Loucy (cell line): ENCODE data around the gene PCDHGA2.

ENCODE experiments used
- EZH2phosphoT487 ChIP-seq: fragments of 200-600 bp; IDR thresholded peaks from 2 replicates; pipeline ENCODE4 v1.6.1; 2018; ENCODE audit warnings: antibody characterized with exemption, mild to moderate bottlenecking, moderate library complexity, borderline replicate concordance
- TF ChIP-seq, protein P1 (sequence below): fragments of 200-600 bp; sonication (generic); conservative IDR thresholded peaks from 2 replicates; pipeline ENCODE4 v1.5.1; 2014; ENCODE audit warnings: mild to moderate bottlenecking, antibody characterized with exemption, low read length

DNA sequence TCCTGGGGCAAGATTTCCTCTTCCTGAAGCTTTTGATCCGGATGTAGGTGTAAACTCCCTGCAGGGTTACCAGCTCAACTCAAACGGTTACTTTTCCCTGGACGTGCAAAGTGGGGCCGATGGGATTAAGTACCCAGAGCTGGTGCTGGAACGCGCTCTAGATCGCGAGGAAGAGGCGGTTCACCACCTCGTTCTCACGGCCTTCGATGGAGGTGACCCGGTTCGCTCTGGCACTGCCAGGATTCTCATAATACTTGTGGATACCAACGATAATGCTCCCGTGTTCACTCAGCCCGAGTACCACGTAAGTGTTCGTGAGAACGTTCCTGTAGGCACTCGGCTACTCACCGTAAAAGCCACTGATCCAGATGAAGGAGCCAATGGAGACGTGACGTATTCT is 17.1 kb downstream of the PCDHGA2 start:
- no peak for TF ChIP-seq EZH2phosphoT487
- TF ChIP-seq, protein P1, sequence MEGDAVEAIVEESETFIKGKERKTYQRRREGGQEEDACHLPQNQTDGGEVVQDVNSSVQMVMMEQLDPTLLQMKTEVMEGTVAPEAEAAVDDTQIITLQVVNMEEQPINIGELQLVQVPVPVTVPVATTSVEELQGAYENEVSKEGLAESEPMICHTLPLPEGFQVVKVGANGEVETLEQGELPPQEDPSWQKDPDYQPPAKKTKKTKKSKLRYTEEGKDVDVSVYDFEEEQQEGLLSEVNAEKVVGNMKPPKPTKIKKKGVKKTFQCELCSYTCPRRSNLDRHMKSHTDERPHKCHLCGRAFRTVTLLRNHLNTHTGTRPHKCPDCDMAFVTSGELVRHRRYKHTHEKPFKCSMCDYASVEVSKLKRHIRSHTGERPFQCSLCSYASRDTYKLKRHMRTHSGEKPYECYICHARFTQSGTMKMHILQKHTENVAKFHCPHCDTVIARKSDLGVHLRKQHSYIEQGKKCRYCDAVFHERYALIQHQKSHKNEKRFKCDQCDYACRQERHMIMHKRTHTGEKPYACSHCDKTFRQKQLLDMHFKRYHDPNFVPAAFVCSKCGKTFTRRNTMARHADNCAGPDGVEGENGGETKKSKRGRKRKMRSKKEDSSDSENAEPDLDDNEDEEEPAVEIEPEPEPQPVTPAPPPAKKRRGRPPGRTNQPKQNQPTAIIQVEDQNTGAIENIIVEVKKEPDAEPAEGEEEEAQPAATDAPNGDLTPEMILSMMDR = no peak
